HCT116 (cell line): ENCODE data around the gene CAPN2. TPM values are rescaled to one million over a fixed set of nuclear protein-coding genes. Genes with fewer than 3 reads are reported as not detected.

Experiments
- ATAC-seq: fragments of 200-7000 bp; cut with Tn5 transposase; 2 replicates; pipeline ENCODE4 v1.9.1; 2020; ENCODE audit warnings: mild to moderate bottlenecking, moderate library complexity
- BruUV-seq: library from RNA; stranded (reverse); fragments of 400-500 nt; replicated peaks from 2 replicates; lab custom pipeline; 2021; lab: Mats Ljungman, UMichigan
- CTCF ChIA-PET: fragments of 300-600 bp; sonication (Branson Sonifier 250); formaldehyde crosslinking; loops from one replicate; lab custom pipeline; 2021; ENCODE audit warnings: antibody characterized with exemption; lab: Charles Lee
- POLR2A ChIA-PET: fragments of 300-600, 350-600 bp; sonication (Branson Sonifier 250); formaldehyde crosslinking; loops from one replicate; lab custom pipeline; 2021; ENCODE audit warnings: antibody characterized with exemption; lab: Charles Lee
- RAD21 ChIA-PET, 2 experiments: fragments of 300-600 bp; sonication (Branson Sonifier 250); formaldehyde crosslinking; loops; one replicate each; lab custom pipeline; 2023; ENCODE audit warnings: low total read pairs in 2 of 2; ENCODE audit not compliant: uncharacterized antibody in 2 of 2, unreplicated experiment in 2 of 2, low non-redundant PET in 1 of 2; lab: Charles Lee
- DNase-seq: peaks from one replicate; pipeline ENCODE4 v3.0.0-alpha.2; 2010; ENCODE audit warnings: low read depth, low spot score
- H2AFZ ChIP-seq: fragments of 200-600 bp; shearing (Covaris generic), sonication (generic); 2 replicates; pipeline ENCODE4 v1.6.1; 2017; ENCODE audit warnings: low read depth, mixed run types, mixed read lengths, antibody characterized with exemption, low read length; ENCODE audit not compliant: poor library complexity, severe bottlenecking
- H3K27ac ChIP-seq: 2 replicates; pipeline ENCODE4 v1.5.1; 2012; ENCODE audit warnings: low read depth, low read length
- H3K27me3 ChIP-seq: fragments of 200-600 bp; sonication (generic); 2 replicates; pipeline ENCODE4 v1.6.1; 2016; ENCODE audit warnings: mixed run types, low read length, mixed read lengths; ENCODE audit not compliant: insufficient read depth
- H3K36me3 ChIP-seq, 2 experiments: fragments of 200-500 bp in 1 of 2; fragments of 200-600 bp in 1 of 2; sonication (Bioruptor generic) in 1 of 2; sonication (generic) in 1 of 2; 2 replicates each; pipeline versions ENCODE4 v1.5.1 to v1.6.1; 2014 to 2016; ENCODE audit warnings: low read length in 2 of 2, inconsistent platforms in 1 of 2, mixed read lengths in 1 of 2, mixed run types in 1 of 2; ENCODE audit not compliant: insufficient read depth in 2 of 2, control insufficient read depth in 1 of 2
- H3K4me1 ChIP-seq, 2 experiments: fragments of 200-600 bp in 1 of 2; sonication (generic) in 1 of 2; 2 replicates each; pipeline versions ENCODE4 v1.5.1 to v1.6.1; 2012 to 2017; ENCODE audit warnings: low read length in 2 of 2, inconsistent platforms in 1 of 2, mild to moderate bottlenecking in 1 of 2, mixed read lengths in 1 of 2, mixed run types in 1 of 2, moderate library complexity in 1 of 2; ENCODE audit not compliant: insufficient read depth in 2 of 2, control insufficient read depth in 1 of 2
- H3K4me2 ChIP-seq: fragments of 200-600 bp; sonication (generic); 2 replicates; pipeline ENCODE4 v1.6.1; 2017; ENCODE audit warnings: mixed run types, low read length, mixed read lengths
- H3K4me3 ChIP-seq, 2 experiments: fragments of 200-600 bp in 1 of 2; sonication (generic) in 1 of 2; replicated peaks in 1 of 2; 2 replicates each; pipeline ENCODE4 v1.5.1; 2011 to 2016; ENCODE audit warnings: low read length in 2 of 2, control low read depth in 1 of 2, low read depth in 1 of 2, mild to moderate bottlenecking in 1 of 2, mixed read lengths in 1 of 2, mixed run types in 1 of 2
- H3K79me2 ChIP-seq: fragments of 200-600 bp; sonication (generic); 2 replicates; pipeline ENCODE4 v1.6.1; 2017; ENCODE audit warnings: mild to moderate bottlenecking, mixed run types, low read length, moderate library complexity, mixed read lengths; ENCODE audit not compliant: insufficient read depth
- H3K9ac ChIP-seq: fragments of 200-600 bp; sonication (generic); 2 replicates; pipeline ENCODE4 v1.6.1; 2016; ENCODE audit warnings: low read length, mixed read lengths
- H3K9me2 ChIP-seq: fragments of 200-600 bp; sonication (generic), shearing (Covaris generic); 2 replicates; pipeline ENCODE4 v1.6.1; 2017; ENCODE audit warnings: mixed run types, mild to moderate bottlenecking, moderate library complexity; ENCODE audit not compliant: insufficient read depth
- H3K9me3 ChIP-seq, 2 experiments: fragments of 200-500 bp in 1 of 2; fragments of 200-600 bp in 1 of 2; sonication (Bioruptor generic) in 1 of 2; sonication (generic) in 1 of 2; 2 replicates each; pipeline ENCODE4 v1.6.1; 2014 to 2017; ENCODE audit warnings: low read length in 2 of 2, mixed read lengths in 2 of 2, inconsistent platforms in 1 of 2, low read depth in 1 of 2, mild to moderate bottlenecking in 1 of 2, mixed run types in 1 of 2, moderate library complexity in 1 of 2; ENCODE audit not compliant: control insufficient read depth in 1 of 2, insufficient read depth in 1 of 2
- H4K20me1 ChIP-seq: fragments of 200-600 bp; sonication (generic), shearing (Covaris generic); 2 replicates; pipeline ENCODE4 v1.6.1; 2017; ENCODE audit warnings: mixed run types, mild to moderate bottlenecking, moderate library complexity; ENCODE audit not compliant: insufficient read depth
- EZH2 ChIP-seq: fragments of 200-600 bp; sonication (generic); IDR thresholded peaks from 2 replicates; pipeline ENCODE4 v1.6.1; 2017; ENCODE audit warnings: antibody characterized with exemption, mixed run types
- POLR2A ChIP-seq: IDR thresholded peaks from 2 replicates; pipeline ENCODE4 v1.7.0; 2011; ENCODE audit warnings: borderline replicate concordance; ENCODE audit not compliant: insufficient read depth, insufficient read length; ENCODE audit errors: extremely low read depth
- RAD21 ChIP-seq: IDR thresholded peaks from 2 replicates; pipeline ENCODE4 v1.6.1; 2012; ENCODE audit warnings: low read depth, mild to moderate bottlenecking
- REST ChIP-seq: IDR thresholded peaks from 2 replicates; pipeline ENCODE4 v1.6.1; 2012; ENCODE audit warnings: low read depth
- SIN3A ChIP-seq: IDR thresholded peaks from 2 replicates; pipeline ENCODE4 v1.6.1; 2012; ENCODE audit warnings: low read depth
- SRF ChIP-seq: IDR thresholded peaks from 2 replicates; pipeline ENCODE4 v1.6.1; 2012; ENCODE audit warnings: low read depth
- TCF7L2 ChIP-seq: IDR thresholded peaks from 2 replicates; pipeline ENCODE4 v1.7.0; 2011; ENCODE audit warnings: borderline replicate concordance, inconsistent platforms; ENCODE audit not compliant: insufficient read depth, insufficient read length; ENCODE audit errors: extremely low read depth
- ZBTB33 ChIP-seq: IDR thresholded peaks from 2 replicates; pipeline ENCODE4 v1.6.1; 2011; ENCODE audit warnings: mild to moderate bottlenecking, low read length, moderate library complexity; ENCODE audit not compliant: insufficient replicate concordance; ENCODE audit errors: extremely low read depth
- ZFX ChIP-seq: fragments of 450-650 bp; IDR thresholded peaks from 2 replicates; pipeline ENCODE4 v1.6.1; 2017
- intact Hi-C: fragments of 100-400 bp; cut with micrococcal nuclease; formaldehyde crosslinking; loops from 2 replicates; pipeline ENCODE4 v1.10.0; 2022
- total RNA-seq: library from RNA; stranded (reverse); gene quantifications from one replicate; pipeline ENCODE4 v1.2.1, GENCODE V29; 2021; ENCODE audit not compliant: unreplicated experiment

The CAPN2 gene
- total RNA-seq, 1 experiment from 2014 or later = 173 TPM

- H3K4me2 ChIP-seq = peak overlapping the region; percentile 56
- DNase-seq (no peak), ATAC-seq (peak; percentile 7; the same call in 1 of the 2 replicates)
- no peak overlapping the region for H2AFZ ChIP-seq
- no peaks in the 10 kb centered on the region for H3K27me3 ChIP-seq
- H3K4me3 ChIP-seq = no peak overlapping the region
- ChIA-PET POLR2A (interaction anchor here (2.4 kb wide), 1 partner anchor 23 kb away, joined by 8 read pairs; no protein-coding TSS in a partner anchor), CTCF (interaction anchor here (1.3 kb wide), 1 partner anchor 9 kb away, joined by 3 read pairs; the partner anchor contains the start of gene CAPN2), RAD21 (no interaction called here)
- H3K36me3 ChIP-seq = no peaks in the 10 kb centered on the region
- TF ChIP-seq ZBTB33 (no peak), POLR2A (peak; percentile 28)
- H3K79me2 ChIP-seq = no peaks in the 10 kb centered on the region
- no peaks in the 10 kb centered on the region for H3K9me3 ChIP-seq
- H3K9me2 ChIP-seq = no peaks in the 10 kb centered on the region
- peak overlapping the region; percentile 61; the same call in 1 of the 2 replicates for H3K27ac ChIP-seq
- peak overlapping the region; percentile 51 for H3K9ac ChIP-seq
- no TSS peak for BruUV-seq
- H3K4me1 ChIP-seq = peaks cover 50 to 97% of the 10 kb centered on the region in 2 experiments
- intact Hi-C loops = loop anchor here (5.0 kb wide), 1 partner anchor 144 kb away; the partner anchor contains the start of gene TP53BP2
- no peaks in the 10 kb centered on the region for H4K20me1 ChIP-seq
Measured at GRCh38 chr1:223702735-223703667, 9.3 kb upstream of the CAPN2 start.

- no peaks in the 10 kb centered on the region for H4K20me1 ChIP-seq
- H3K9me3 ChIP-seq = no peaks in the 10 kb centered on the region
- no peak overlapping the region for H3K9ac ChIP-seq
- no TSS peak for BruUV-seq
- intact Hi-C loops = loop anchor here (5.0 kb wide), 1 partner anchor 144 kb away; the partner anchor contains the start of gene TP53BP2
- RAD21 ChIA-PET = no interaction called here
- ATAC-seq (no peak), DNase-seq (no peak)
- H3K4me2 ChIP-seq = peak overlapping the region; percentile 56
- no peak for TF ChIP-seq REST
- no peak for TF ChIP-seq TCF7L2
- TF ChIP-seq RAD21 = no peak
- no peak for TF ChIP-seq SIN3A
- no peak for TF ChIP-seq EZH2
- no peak for TF ChIP-seq ZFX
- no peak for TF ChIP-seq SRF
- H3K27ac ChIP-seq = no peak overlapping the region
- POLR2A ChIA-PET = no interaction called here
- CTCF ChIA-PET = no interaction called here
- H3K27me3 ChIP-seq = no peaks in the 10 kb centered on the region
- H3K79me2 ChIP-seq = no peaks in the 10 kb centered on the region
- H3K4me3 ChIP-seq = no peak overlapping the region
- H3K36me3 ChIP-seq = no peaks in the 10 kb centered on the region
- H3K4me1 ChIP-seq = peaks cover 56 to 97% of the 10 kb centered on the region in 2 experiments
- no peaks in the 10 kb centered on the region for H3K9me2 ChIP-seq
- H2AFZ ChIP-seq = no peak overlapping the region
Measured at GRCh38 chr1:223703668-223704013, 8.7 kb upstream of the CAPN2 start.
